HL-60 (cell line): ENCODE data around the gene ADAMTS1.

Experiments used
- CTCF ChIP-seq: IDR thresholded peaks from one replicate; pipeline ENCODE4 v1.5.1; 2011; ENCODE audit warnings: low read length, control low read depth, inconsistent platforms; ENCODE audit not compliant: insufficient read depth
- GABPA ChIP-seq: IDR thresholded peaks from 2 replicates; pipeline ENCODE4 v1.6.1; 2012; ENCODE audit warnings: low read depth
- POLR2AphosphoS5 ChIP-seq: IDR thresholded peaks from 2 replicates; pipeline ENCODE4 v1.6.1; 2012; ENCODE audit warnings: low read depth
- REST ChIP-seq: IDR thresholded peaks from 2 replicates; pipeline ENCODE4 v1.6.1; 2012; ENCODE audit warnings: low read depth; ENCODE audit not compliant: insufficient replicate concordance
- SPI1 ChIP-seq: IDR thresholded peaks from 2 replicates; pipeline ENCODE4 v1.6.1; 2012; ENCODE audit warnings: low read depth, mild to moderate bottlenecking, borderline replicate concordance

GRCh38 chr21:26800970-26801431 lies 44.2 kb downstream of the ADAMTS1 start:
- no peak for TF ChIP-seq CTCF
- TF ChIP-seq REST: no peak
- TF ChIP-seq GABPA: no peak
- no peak for TF ChIP-seq POLR2AphosphoS5
- no peak for TF ChIP-seq SPI1
